Left ventricle myocardium inferior (tissue), 1 donor: ENCODE data around the gene PPIA. TPM values are rescaled to one million over a fixed set of nuclear protein-coding genes. Genes with fewer than 3 reads are reported as not detected.
"Not testable (repeated sequence)": the region's sequence is repeated elsewhere in the genome, so short reads cannot be mapped to it uniquely, and the experiment has no call there.

Experiments
- DNase-seq: peaks from one replicate; pipeline ENCODE4 v3.0.0-alpha.2; 2020
- H3K27ac ChIP-seq: fragments of 200-600 bp; replicated peaks from 2 replicates; pipeline ENCODE4 v1.8.0; 2021
- H3K27me3 ChIP-seq: fragments of 200-600 bp; 2 replicates; pipeline ENCODE4 v1.8.0; 2021; ENCODE audit warnings: low read depth
- H3K36me3 ChIP-seq: fragments of 200-600 bp; 2 replicates; pipeline ENCODE4 v1.8.0; 2021
- H3K4me1 ChIP-seq: fragments of 200-600 bp; 2 replicates; pipeline ENCODE4 v1.8.0; 2021
- H3K4me3 ChIP-seq: fragments of 200-600 bp; 2 replicates; pipeline ENCODE4 v1.8.0; 2021; ENCODE audit warnings: mild to moderate bottlenecking, moderate library complexity
- H3K9me3 ChIP-seq: fragments of 200-600 bp; replicated peaks from 2 replicates; pipeline ENCODE4 v1.8.0; 2021
- CTCF ChIP-seq: fragments of 200-600 bp; IDR thresholded peaks from 2 replicates; pipeline ENCODE4 v1.8.0; 2021; ENCODE audit warnings: antibody characterized with exemption, mild to moderate bottlenecking, borderline replicate concordance
- intact Hi-C: fragments of 100-400 bp; cut with micrococcal nuclease; formaldehyde crosslinking; loops from one replicate; pipeline ENCODE4 v1.11.0; 2022
- total RNA-seq: library from RNA; stranded (reverse); fragmentation: NEBNext Ultra II Directional; extraction: Animal tissue kit (Norgen Biotek cat#: 25700); gene quantifications from one replicate; pipeline ENCODE4 v1.2.1, GENCODE V29; 2021
- donor health status: DM: no; HTN: yes; CAD: no; lungs with severe emphysema.

PPIA gene
- total RNA-seq, 1 donor from 2014 or later: 470 TPM

DNA sequence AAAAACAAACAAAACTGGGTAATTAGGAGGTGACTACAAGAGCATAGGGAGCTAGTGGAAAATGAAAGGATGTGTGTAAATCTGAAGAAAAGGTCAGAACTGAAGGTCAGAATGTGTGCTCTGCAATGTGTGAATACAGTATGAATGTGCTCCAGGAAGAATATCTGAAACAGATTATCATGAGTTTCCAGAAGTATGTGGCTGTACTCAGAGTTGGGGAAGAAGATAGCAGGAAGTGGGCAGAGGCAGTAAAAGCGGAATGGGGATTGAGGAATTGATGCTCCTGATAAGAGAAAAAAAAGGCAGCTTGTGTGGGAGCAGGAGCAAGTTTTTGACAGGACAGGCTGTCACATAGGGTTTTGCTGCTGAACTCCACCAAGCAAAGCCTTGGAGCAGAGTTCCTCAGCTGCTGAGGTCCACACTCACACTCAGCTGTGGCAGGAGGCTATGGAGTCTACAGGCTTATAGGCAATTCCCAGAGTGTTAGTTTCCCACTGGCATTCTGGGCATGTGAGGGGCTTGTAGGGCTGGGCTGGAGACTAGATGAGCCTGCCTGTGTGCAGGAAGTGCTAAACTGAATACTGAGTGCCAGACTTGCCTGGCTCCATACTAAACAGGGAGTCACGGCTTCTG is 28.5 kb downstream of the PPIA start:
- Histone ChIP-seq H3K27me3 (no peaks in the 10 kb centered on the region), H3K4me1 (peaks cover 19% of the 10 kb centered on the region), H3K4me3 (no peak overlapping the region), H3K27ac (no peak overlapping the region), H3K36me3 (peaks cover 41% of the 10 kb centered on the region), H3K9me3 (no peaks in the 10 kb centered on the region)
- intact Hi-C loops: no loop called here
- no peak for DNase-seq
- no peak for TF ChIP-seq CTCF

DNA sequence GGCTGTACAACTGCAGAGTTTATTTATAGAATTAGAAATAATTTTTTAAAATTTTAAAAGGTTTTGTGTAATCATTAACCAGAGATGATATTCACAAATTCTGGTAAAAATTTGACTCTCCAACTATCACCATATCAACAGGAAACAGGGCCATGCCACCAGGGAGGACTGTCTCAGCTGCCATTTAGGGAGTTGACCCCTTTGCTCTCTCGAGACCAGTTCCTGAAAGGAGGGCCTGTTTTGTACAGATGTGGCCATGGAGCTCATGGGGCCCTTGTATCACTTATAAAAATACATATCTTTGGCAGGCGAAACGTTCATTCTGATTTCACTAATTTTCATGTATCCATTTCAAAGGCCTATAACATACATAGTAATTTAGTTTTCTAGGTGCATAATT is 31.1 kb downstream of the PPIA start:
- DNase-seq: no peak
- peaks cover 19% of the 10 kb centered on the region for H3K4me1 ChIP-seq
- TF ChIP-seq CTCF: no peak
- H3K27me3 ChIP-seq: no peaks in the 10 kb centered on the region
- no peak overlapping the region for H3K4me3 ChIP-seq
- intact Hi-C loops: no loop called here
- peaks cover 67% of the 10 kb centered on the region for H3K36me3 ChIP-seq
- peak overlapping the region; percentile 13 for H3K27ac ChIP-seq
- no peaks in the 10 kb centered on the region for H3K9me3 ChIP-seq

DNA sequence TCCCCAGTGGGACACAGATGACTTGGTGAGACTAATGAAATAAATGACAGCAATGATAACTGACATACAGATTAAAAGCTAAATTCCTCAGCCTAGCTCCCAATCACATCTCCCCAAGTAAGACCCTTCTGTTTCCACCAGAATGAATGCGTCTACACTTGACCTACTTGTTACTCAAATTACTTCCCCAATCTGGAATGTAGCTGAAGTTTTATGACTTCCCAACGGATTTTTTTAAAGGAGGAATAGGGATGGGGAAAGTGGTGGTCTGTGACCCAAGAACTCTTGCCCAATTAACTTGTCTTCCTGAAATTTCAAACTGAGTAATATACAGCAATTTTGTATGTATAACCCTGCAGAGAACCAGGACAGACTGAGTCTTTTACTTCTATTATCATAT is 42.3 kb downstream of the PPIA start:
- peaks cover 26% of the 10 kb centered on the region for H3K4me1 ChIP-seq
- TF ChIP-seq CTCF: no peak
- no peaks in the 10 kb centered on the region for H3K9me3 ChIP-seq
- DNase-seq: no peak
- peaks cover 87% of the 10 kb centered on the region for H3K36me3 ChIP-seq
- no peaks in the 10 kb centered on the region for H3K27me3 ChIP-seq
- H3K4me3 ChIP-seq: no peak overlapping the region
- intact Hi-C loops: no loop called here
- H3K27ac ChIP-seq: no peak overlapping the region

GRCh38 chr7:44842675-44843074 is 46.2 kb downstream of the PPIA start:
- intact Hi-C loops: loop anchor here (10.0 kb wide), 1 partner anchor 258 kb away; the partner anchor contains the start of gene TMED4
- not testable (repeated sequence) for H3K27me3 ChIP-seq, H3K9me3 ChIP-seq, H3K4me3 ChIP-seq
- peak; percentile 28 for DNase-seq
- Histone ChIP-seq H3K4me1 (peaks cover 63% of the 10 kb centered on the region), H3K36me3 (peaks cover 53% of the 10 kb centered on the region), H3K27ac (peak overlapping the region; percentile 61)

- intact Hi-C loops: loop anchor here (10.0 kb wide), 1 partner anchor 259 kb away; the partner anchor contains the start of gene TMED4
- not testable (repeated sequence) for H3K27me3 ChIP-seq, H3K9me3 ChIP-seq, H3K4me3 ChIP-seq, DNase-seq
- H3K36me3 ChIP-seq: peaks cover 49% of the 10 kb centered on the region
- H3K4me1 ChIP-seq: peaks cover 66% of the 10 kb centered on the region
- peak overlapping the region; percentile 61 for H3K27ac ChIP-seq
These were observed 47.0 kb downstream of the PPIA start for GRCh38 chr7:44843440-44843839.

DNA sequence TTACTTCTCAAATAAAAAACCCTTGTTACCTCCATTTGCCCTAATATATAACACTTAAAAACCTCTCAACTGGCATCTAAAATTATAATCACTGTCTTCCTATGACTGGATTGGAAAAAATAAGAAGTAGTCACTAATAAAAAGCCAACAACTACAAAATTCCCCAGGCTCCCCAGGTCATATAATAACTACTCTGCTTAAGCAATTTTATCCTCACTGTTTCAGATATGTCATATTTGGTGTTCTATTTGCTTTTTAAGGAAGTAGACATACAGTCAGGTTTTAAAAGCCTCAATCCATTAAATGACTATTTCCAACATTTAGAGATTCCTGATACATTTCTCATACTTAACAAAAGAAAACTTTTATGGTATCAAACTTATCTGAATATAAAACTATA is 49.0 kb downstream of the PPIA start:
- intact Hi-C loops: loop anchor here (10.0 kb wide), 1 partner anchor 261 kb away; the partner anchor contains the start of gene TMED4
- Histone ChIP-seq H3K27me3 (no peaks in the 10 kb centered on the region), H3K9me3 (no peaks in the 10 kb centered on the region), H3K4me3 (peak overlapping the region; percentile 76), H3K27ac (peak overlapping the region; percentile 38), H3K4me1 (peaks cover 74% of the 10 kb centered on the region), H3K36me3 (peaks cover 29% of the 10 kb centered on the region)
- no peak for TF ChIP-seq CTCF
- no peak for DNase-seq

DNA sequence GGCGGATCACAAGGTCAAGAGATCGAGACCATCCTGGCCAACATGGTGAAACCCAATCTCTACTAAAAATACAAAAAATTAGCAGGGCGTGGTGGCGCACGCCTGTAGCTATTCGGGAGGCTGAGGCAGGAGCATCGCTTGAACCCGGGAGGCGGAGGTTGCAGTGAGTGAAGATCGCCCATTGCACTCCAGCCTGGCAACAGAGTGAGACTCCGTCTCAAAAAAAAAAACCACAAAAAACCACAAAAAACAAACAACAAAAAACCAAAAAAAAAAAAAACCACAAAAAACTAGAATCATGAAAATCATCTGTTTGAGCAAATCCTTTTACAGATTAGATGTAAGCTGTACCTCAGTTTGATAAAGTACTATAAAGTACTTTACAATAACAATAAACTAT is 49.9 kb downstream of the PPIA start:
- Histone ChIP-seq H3K36me3 (peaks cover 20% of the 10 kb centered on the region), H3K27ac (peak overlapping the region; percentile 98), H3K4me1 (peaks cover 71% of the 10 kb centered on the region), H3K4me3 (peak overlapping the region; percentile 76)
- DNase-seq, H3K27me3 ChIP-seq, H3K9me3 ChIP-seq: not testable (repeated sequence)
- intact Hi-C loops: loop anchor here (10.0 kb wide), 1 partner anchor 262 kb away; the partner anchor contains the start of gene TMED4
